GM13977 (cell line): Measurements from ENCODE around the gene TMEM41A.

Experiments used
- DNase-seq: peaks from one replicate; pipeline ENCODE4 v3.0.0; 2012; ENCODE audit warnings: low spot score
- in situ Hi-C: fragments of 300-500 bp; cut with MboI; formaldehyde crosslinking; loops from one replicate; pipeline ENCODE4 v1.12.0; 2022; ENCODE audit warnings: low sequenced_read_pairs, low pct_unique_long_range_greater_than_20kb, mixed read lengths, inconsistent platforms; ENCODE audit not compliant: unreplicated experiment
- TF ChIP-seq, protein P1 (sequence below): IDR thresholded peaks from 2 replicates; pipeline ENCODE4 v1.5.1; 2012; ENCODE audit warnings: mild to moderate bottlenecking, control low read depth; ENCODE audit not compliant: insufficient read depth; ENCODE audit errors: extremely low read depth, missing control alignments

Gene TMEM41A

DNA sequence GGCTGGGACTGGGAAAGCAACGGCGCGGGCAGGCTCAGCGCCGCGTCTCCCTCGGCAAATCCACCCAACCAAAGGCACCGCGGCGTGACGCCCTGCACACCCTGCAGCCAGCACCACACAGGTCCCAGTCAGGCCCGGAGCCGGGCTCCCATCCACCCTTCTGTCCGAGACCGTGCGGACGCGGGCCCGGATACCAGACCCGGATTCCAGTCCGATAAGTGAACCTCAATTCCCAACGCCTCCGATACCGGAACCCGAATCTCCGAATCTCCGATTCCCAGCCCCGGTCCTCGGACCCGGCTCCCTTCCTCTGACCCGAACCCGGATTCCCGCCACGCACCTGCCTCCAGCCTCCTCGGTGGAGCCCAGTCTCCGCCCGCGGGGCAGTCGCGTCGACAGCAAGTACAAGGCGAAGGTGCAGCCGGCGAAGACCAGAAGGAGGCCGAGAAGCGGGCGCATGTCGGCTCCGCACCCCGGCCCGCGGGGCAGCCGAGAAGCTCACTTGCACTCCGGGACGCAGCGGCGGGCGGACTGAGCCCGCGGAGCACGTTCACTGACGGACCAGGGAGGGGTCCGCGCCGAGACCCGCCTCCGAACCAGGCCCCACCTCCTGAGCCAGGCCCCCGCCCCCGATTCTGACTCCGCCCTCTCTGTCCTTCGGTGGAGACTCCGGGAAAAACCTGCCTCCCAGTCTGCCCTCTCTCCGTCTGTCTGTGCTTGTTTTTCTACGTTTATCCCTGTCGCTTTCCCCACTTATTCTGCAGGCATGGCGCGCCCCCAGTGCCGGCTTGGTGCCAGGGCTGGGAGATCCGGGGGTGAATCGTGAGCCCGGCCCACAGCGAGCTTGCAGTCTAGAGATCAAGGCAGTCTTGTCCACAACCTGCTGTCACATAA, at the start of gene TMEM41A:
Gene TMEM41A, minus strand, starts transcription at position 533 of the 894 bp plus-strand sequence. Its CDS starts 74 bp downstream, at position 459.
- TF ChIP-seq, protein P1, sequence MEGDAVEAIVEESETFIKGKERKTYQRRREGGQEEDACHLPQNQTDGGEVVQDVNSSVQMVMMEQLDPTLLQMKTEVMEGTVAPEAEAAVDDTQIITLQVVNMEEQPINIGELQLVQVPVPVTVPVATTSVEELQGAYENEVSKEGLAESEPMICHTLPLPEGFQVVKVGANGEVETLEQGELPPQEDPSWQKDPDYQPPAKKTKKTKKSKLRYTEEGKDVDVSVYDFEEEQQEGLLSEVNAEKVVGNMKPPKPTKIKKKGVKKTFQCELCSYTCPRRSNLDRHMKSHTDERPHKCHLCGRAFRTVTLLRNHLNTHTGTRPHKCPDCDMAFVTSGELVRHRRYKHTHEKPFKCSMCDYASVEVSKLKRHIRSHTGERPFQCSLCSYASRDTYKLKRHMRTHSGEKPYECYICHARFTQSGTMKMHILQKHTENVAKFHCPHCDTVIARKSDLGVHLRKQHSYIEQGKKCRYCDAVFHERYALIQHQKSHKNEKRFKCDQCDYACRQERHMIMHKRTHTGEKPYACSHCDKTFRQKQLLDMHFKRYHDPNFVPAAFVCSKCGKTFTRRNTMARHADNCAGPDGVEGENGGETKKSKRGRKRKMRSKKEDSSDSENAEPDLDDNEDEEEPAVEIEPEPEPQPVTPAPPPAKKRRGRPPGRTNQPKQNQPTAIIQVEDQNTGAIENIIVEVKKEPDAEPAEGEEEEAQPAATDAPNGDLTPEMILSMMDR, result no peak
- peak; percentile 96 for DNase-seq
- in situ Hi-C loops, result no loop called here

DNA sequence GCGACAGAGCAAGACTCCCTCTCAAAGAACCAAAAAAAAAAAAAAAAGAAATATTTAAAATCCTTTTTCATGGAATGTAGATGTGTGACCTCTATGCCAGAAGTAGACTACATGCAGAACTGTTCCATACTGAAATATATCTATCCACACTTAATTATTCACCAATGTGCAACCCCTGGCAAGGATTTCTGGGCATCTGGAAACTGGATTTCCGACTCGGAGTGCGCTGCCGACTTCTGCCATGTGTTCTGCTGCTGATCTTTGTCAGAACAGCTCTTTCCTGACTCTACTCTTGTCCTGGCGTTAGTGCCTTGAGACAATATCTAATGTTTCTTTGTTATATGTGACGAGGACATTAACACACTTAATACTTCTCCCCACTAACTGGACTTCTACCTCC, 41.9 kb upstream of the TMEM41A start:
- TF ChIP-seq, protein P1, result no peak
- in situ Hi-C loops, result no loop called here
- DNase-seq, result no peak

DNA sequence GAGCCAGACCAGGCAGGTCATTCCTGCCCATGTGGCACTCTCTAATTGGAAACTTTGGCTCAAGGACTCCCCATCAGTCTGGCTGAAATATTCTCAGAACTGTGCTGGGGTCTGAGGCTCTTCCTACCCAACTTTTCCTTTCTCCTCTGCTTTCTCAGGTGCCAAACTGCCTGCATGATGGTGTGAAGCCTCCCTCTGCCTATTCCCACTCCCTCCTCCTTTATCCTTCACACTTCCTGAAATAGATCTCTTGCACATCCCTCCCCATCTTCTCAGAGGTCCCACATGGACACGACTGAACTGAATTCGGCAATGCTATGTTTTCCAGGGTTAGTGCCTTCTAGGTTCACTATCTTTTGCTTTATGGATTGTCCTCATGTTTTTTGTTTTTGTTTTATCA, 41.1 kb upstream of the TMEM41A start:
- TF ChIP-seq, protein P1, result no peak
- DNase-seq, result no peak
- in situ Hi-C loops, result no loop called here

DNA sequence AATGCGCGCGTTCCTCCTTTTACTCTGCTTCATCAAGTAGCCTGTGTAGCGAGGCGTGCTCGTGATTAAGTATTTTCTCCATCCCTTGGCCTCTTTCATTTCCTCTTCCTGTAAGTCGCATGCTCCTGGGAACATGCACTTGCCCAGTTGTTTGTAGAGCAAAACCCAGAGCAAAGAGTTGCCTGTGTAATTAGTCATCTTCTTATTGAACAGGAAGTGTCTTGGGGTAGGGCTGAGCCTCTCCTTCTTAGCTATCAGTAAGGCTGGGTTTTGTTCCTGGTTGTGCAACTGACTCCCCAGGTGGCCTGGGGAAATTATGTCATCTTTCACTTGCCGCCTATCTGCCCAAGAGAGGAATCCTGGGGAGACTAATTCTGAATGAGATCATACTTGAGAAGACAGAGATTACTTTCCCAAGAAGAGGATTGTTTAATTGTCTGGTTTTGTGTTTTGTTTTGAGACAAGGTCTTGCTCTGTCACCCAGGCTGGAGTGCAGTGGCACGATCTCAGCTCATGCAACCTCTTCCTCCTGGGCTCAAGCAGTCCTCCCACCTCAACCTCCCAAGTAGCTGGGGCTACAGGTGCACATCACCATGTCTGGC, 38.6 kb upstream of the TMEM41A start:
- TF ChIP-seq, protein P1, result no peak
- in situ Hi-C loops, result no loop called here
- peak; percentile 84 for DNase-seq

DNA sequence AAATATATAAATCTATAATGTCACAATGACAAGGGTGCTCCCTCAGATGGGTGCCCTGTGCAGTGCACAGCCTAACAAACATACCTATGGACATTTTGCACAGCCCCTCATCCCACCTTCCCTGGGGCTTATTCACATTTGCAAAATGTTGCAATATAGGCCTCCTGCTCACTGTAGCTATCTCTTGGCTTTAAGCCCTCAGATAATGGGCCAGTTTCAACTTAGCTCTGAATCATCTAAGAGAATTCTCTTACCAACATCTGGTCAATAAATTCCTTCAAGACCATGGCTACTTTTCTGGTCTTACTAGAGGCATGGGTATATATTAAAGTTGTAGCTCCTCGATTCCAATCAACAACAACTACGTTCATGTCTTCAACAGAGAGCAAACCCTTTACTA, 35.7 kb upstream of the TMEM41A start:
- no peak for DNase-seq
- in situ Hi-C loops, result no loop called here
- TF ChIP-seq, protein P1, result no peak

DNA sequence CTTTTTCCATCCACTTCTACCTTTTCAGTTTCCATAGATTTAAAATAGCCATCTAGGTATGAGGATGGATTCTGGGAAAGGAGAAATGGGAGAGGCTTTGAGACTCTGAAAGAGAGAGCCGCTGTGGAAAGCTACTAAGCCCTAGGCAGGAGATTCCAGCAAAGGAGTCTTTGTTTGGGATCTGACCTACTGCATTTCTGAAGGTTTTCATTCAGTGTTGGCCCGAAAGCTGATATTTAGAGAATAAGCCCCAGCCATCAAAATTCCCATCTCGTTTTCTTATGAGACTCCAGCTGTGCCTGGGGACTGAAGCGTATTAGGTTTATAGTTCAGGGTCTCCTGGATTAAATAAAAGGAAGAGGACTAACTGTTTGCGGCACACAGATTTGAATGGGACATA, 34.1 kb upstream of the TMEM41A start:
- TF ChIP-seq, protein P1, result no peak
- in situ Hi-C loops, result no loop called here
- DNase-seq, result no peak
